ENCODE results near the gene ATF7. TPM values are rescaled to one million over a fixed set of nuclear protein-coding genes. Genes with fewer than 3 reads are reported as not detected.

ATF7 gene
- total RNA-seq, 2 experiments from 2014 or later, result 28.6 to 43.0 TPM

GRCh38 chr12:53591301-53592206 is 34.6 kb downstream of the ATF7 start:
- no peak for DNase-seq
- ChIA-PET CTCF (interaction anchor here (0.9 to 1.9 kb wide), 3 partner anchors 9 to 28 kb away, joined by 3 to 7 read pairs (median 4); no protein-coding TSS in a partner anchor), POLR2A (no interaction called here)
- no peaks in the 10 kb centered on the region for H3K27me3 Mint-ChIP-seq
- H3K4me1 Mint-ChIP-seq, result peaks cover 17% of the 10 kb centered on the region
- H3K9me3 Mint-ChIP-seq, result no peaks in the 10 kb centered on the region
- no peaks in the 10 kb centered on the region for H3K36me3 Mint-ChIP-seq (ENCODE audit: low read depth)
- no peak overlapping the region for H3K27ac Mint-ChIP-seq
- H3K4me3 Mint-ChIP-seq, result no peak overlapping the region

DNA sequence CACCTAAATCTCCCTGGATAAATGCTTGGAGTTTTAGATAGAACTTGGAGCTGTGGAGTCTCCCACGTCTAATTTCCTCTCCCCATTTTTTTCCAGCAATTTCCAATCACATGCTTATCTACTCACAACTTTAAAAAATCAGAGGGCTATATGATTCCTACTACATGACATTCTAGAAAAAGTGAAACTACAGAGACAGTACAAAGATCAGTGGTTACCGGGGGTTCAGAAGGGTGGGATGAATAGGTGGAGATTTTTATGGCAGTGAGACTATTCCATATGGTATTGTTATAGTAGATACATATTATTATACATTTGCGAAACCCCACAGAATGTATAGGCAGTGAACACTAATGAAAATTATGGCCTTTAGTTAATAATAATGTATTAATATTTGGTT is 35.5 kb downstream of the ATF7 start:
- ChIA-PET POLR2A (no interaction called here), CTCF (no interaction called here)
- Mint-ChIP-seq H3K27me3 (no peaks in the 10 kb centered on the region), H3K27ac (no peak overlapping the region), H3K36me3 (ENCODE audit: low read depth) (no peaks in the 10 kb centered on the region), H3K4me1 (peaks cover 25% of the 10 kb centered on the region), H3K4me3 (no peak overlapping the region), H3K9me3 (no peaks in the 10 kb centered on the region)
- DNase-seq, result no peak

DNA sequence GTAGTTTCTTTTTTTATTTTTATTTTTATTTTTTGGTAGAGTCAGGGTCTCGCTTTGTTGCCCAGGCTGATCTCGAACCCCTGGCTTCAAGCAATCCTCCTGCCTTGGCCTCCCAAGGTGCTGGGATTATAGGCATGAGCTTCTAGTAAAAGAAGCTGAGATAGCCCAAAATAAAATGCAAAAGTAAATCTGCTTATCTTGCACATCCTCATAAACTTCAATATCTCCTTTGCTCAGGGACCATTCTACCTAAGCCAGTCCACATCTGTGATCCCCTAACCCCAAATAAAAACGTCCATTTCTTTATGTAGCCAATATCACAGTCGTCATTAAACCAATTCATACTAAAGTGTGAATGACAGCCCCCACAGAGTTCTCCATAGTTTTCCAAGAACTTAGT is 36.3 kb downstream of the ATF7 start:
- Mint-ChIP-seq H3K27ac (no peak overlapping the region), H3K27me3 (no peaks in the 10 kb centered on the region), H3K36me3 (ENCODE audit: low read depth) (no peaks in the 10 kb centered on the region), H3K9me3 (no peaks in the 10 kb centered on the region), H3K4me3 (no peak overlapping the region), H3K4me1 (peaks cover 27% of the 10 kb centered on the region)
- ChIA-PET CTCF (no interaction called here), POLR2A (no interaction called here)
- no peak for DNase-seq

DNA sequence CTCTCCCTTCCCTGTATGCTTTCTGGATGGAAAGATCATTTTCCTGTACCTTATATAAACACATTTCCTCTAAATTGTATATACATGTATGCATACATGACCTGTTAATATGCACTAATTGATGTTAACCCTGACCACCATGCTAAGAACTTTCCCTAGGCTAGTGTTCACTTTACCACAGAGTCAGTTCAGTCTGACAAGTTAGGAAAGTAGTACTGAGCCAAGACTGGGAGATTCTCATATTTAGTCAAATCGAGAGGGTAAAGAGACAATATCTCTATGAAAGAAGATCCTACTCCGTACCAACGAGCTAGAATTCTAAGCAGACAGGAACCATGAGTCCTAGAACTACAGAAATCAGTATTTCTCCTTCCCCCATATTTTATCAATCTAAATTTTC is 36.8 kb downstream of the ATF7 start:
- no peak for DNase-seq
- Mint-ChIP-seq H3K4me3 (no peak overlapping the region), H3K27ac (peak overlapping the region; percentile 10), H3K36me3 (ENCODE audit: low read depth) (peaks cover 2% of the 10 kb centered on the region), H3K4me1 (peaks cover 27% of the 10 kb centered on the region), H3K27me3 (no peaks in the 10 kb centered on the region), H3K9me3 (no peaks in the 10 kb centered on the region)
- ChIA-PET CTCF (no interaction called here), POLR2A (no interaction called here)

DNA sequence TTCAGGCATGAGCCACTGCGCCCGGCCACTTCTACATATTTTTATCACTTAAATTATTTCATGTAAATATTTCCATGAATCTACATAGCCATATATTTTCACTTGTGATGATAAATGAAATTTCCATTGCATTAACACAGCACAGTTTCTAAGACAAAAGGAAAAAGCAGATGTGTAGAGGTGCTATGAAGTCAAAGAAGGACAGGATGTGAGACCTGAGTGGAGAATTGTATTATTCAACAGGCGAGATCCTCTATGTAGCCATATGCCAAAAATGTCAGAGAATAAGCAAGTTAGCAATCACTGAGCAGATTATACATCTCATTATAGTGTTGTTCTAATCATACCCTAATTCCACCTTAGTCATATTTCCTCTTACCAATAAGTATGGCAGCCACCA is 38.1 kb downstream of the ATF7 start:
- CTCF ChIA-PET, result interaction anchor here (0.9 to 1.1 kb wide), 2 partner anchors 9 to 28 kb away, joined by 3 read pairs; no protein-coding TSS in a partner anchor

DNA sequence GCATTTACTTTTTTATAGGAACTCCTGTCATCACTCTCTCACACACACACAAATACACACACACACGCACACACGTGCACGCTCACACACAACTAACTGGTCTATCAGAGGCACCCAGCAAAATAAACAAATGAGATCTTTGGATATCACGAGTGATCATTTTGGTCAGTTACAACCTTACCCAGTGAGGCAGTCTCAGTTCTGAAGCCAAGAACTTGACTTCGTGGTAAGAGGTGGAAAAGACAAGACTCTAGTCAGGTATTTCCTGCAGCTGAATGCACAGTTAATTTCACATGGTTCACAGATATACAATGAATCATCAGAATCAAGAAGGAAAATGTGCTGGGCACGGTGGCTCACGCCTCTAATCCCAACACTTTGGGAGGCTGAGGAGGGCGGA is 39.4 kb downstream of the ATF7 start:
- POLR2A ChIA-PET, result no interaction called here

More for the DNA sequence above, 38.1 kb downstream of the ATF7 start:
- no peak overlapping the region for H3K27ac Mint-ChIP-seq
- peaks cover 2% of the 10 kb centered on the region for H3K36me3 Mint-ChIP-seq (ENCODE audit: low read depth)
- H3K4me1 Mint-ChIP-seq, result peaks cover 27% of the 10 kb centered on the region
- POLR2A ChIA-PET, result no interaction called here
- no peaks in the 10 kb centered on the region for H3K9me3 Mint-ChIP-seq
- no peaks in the 10 kb centered on the region for H3K27me3 Mint-ChIP-seq
- no peak overlapping the region for H3K4me3 Mint-ChIP-seq
- no peak for DNase-seq

GRCh38 chr12:53585448-53586125 is 40.6 kb downstream of the ATF7 start:
- no peaks in the 10 kb centered on the region for H3K9me3 Mint-ChIP-seq
- ChIA-PET CTCF (interaction anchor here (1.0 to 1.3 kb wide), 2 partner anchors 27 to 42 kb away, joined by 3 read pairs; no protein-coding TSS in a partner anchor), POLR2A (interaction anchor here (0.6 kb wide), 1 partner anchor 592 kb away, joined by 7 read pairs; no protein-coding TSS in a partner anchor)
- H3K4me1 Mint-ChIP-seq, result peaks cover 24% of the 10 kb centered on the region
- no peak overlapping the region for H3K4me3 Mint-ChIP-seq
- H3K36me3 Mint-ChIP-seq (ENCODE audit: low read depth), result peaks cover 2% of the 10 kb centered on the region
- no peak overlapping the region for H3K27ac Mint-ChIP-seq
- no peak for DNase-seq
- no peaks in the 10 kb centered on the region for H3K27me3 Mint-ChIP-seq

More for the DNA sequence above, 39.4 kb downstream of the ATF7 start:
- Mint-ChIP-seq H3K4me3 (no peak overlapping the region), H3K27me3 (no peaks in the 10 kb centered on the region), H3K36me3 (ENCODE audit: low read depth) (peaks cover 2% of the 10 kb centered on the region), H3K9me3 (no peaks in the 10 kb centered on the region), H3K27ac (no peak overlapping the region), H3K4me1 (peaks cover 25% of the 10 kb centered on the region)
- DNase-seq, result no peak
- CTCF ChIA-PET, result interaction anchor here (0.6 to 1.0 kb wide), 2 partner anchors 26 to 79 kb away, joined by 3 read pairs; no protein-coding TSS in a partner anchor

GRCh38 chr12:53579545-53579955 is 46.6 kb downstream of the ATF7 start:
- POLR2A ChIA-PET, result no interaction called here
- H3K4me3 Mint-ChIP-seq, result no peak overlapping the region
- no peak for DNase-seq
- no peaks in the 10 kb centered on the region for H3K27me3 Mint-ChIP-seq
- CTCF ChIA-PET, result interaction anchor here (0.9 kb wide), 1 partner anchor 17 kb away, joined by 5 read pairs; no protein-coding TSS in a partner anchor
- H3K9me3 Mint-ChIP-seq, result no peaks in the 10 kb centered on the region
- H3K36me3 Mint-ChIP-seq (ENCODE audit: low read depth), result peaks cover 12% of the 10 kb centered on the region
- H3K27ac Mint-ChIP-seq, result no peak overlapping the region
- H3K4me1 Mint-ChIP-seq, result peaks cover 25% of the 10 kb centered on the region

DNA sequence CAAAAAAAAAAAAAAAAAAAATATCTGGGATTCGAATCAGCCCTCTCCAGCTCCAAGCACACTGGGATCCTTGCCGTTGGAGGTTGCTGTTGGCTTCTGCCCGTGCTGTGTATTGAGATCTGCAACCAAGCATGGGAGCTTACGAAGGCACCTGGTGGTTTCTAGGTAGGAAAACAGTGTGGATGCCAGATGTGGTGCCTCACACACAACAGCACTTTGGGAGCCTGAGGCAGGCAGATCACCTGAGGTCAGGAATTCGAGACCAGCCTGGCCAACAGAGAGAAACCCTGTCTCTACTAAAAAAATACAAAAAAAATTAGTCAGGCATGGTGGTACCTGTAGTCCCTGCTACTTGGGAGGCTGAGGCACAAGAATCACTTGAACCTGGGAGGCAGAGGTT is 47.4 kb downstream of the ATF7 start:
- Mint-ChIP-seq H3K4me1 (peaks cover 25% of the 10 kb centered on the region), H3K9me3 (no peaks in the 10 kb centered on the region), H3K27me3 (no peaks in the 10 kb centered on the region), H3K4me3 (no peak overlapping the region), H3K36me3 (ENCODE audit: low read depth) (peaks cover 14% of the 10 kb centered on the region), H3K27ac (no peak overlapping the region)
- CTCF ChIA-PET, result interaction anchor here (0.6 to 1.2 kb wide), 3 partner anchors 11 to 770 kb away, joined by 3 to 5 read pairs (median 4); no protein-coding TSS in a partner anchor
- POLR2A ChIA-PET, result interaction anchor here (0.6 kb wide), 1 partner anchor 576 kb away, joined by 3 read pairs; no protein-coding TSS in a partner anchor
- DNase-seq, result no peak

DNA sequence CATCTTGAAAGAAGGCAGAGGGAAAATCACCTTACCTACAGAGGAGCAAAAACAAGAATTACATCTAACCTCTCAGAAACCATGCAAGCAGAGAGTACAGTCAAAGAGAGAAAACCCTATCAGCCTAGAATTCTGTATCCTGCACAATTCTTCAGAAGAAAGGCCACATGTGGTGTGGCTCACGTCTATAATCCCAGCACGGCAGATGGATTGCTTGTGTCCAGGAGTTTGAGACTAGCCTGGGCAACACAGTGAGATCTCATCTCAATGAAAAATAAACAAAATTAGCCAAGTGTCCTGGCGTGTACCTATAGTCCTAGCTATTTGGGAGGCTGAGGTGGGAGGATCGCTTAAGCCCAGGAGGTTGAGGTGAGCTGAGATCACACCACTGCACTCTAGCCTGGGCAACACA is 48.2 kb downstream of the ATF7 start:
- POLR2A ChIA-PET, result no interaction called here
- Mint-ChIP-seq H3K4me1 (peaks cover 25% of the 10 kb centered on the region), H3K9me3 (no peaks in the 10 kb centered on the region), H3K27me3 (no peaks in the 10 kb centered on the region), H3K27ac (no peak overlapping the region), H3K36me3 (ENCODE audit: low read depth) (peaks cover 14% of the 10 kb centered on the region), H3K4me3 (no peak overlapping the region)
- DNase-seq, result no peak
- CTCF ChIA-PET, result interaction anchor here (1.2 kb wide), 1 partner anchor 11 kb away, joined by 4 read pairs; no protein-coding TSS in a partner anchor

DNA sequence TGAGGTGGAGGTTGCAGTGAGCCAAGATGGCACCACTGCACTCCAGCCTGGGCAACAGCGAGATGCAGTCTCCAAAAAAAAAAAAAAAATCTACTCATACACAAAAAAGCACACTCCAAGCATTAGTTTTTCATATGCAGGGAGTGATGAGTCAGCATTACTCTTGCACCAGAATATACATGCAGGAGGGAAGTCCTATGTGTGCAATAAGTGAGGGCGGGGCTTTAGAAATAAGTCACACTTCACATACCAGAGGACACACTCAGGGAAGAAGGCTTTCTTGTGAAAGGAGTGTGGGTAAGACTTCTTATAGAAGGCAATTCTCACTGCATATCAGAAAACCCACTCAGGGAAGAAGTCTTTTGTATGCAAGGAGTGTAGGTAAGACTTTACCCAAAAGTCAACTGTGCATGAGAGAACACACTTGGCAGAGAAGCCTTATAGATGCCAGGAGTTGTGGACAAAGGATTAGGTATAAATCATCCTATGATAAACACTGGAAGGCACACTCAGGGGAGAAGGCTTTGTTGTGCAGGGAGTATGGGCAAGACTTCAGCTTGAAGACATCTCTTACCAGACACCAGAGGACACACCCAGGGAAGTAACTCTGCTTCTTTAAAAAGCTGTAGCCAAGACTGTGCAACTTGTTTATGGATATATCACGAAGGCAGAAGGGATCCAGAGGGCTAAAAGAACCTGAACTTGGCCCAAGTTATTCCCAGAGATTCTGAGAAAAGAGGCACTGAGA is 50.5 kb downstream of the ATF7 start:
- no peak overlapping the region for H3K27ac Mint-ChIP-seq
- H3K4me3 Mint-ChIP-seq, result no peak overlapping the region
- H3K4me1 Mint-ChIP-seq, result peaks cover 43% of the 10 kb centered on the region
- H3K36me3 Mint-ChIP-seq (ENCODE audit: low read depth), result peaks cover 18% of the 10 kb centered on the region
- CTCF ChIA-PET, result interaction anchor here (0.8 to 1.7 kb wide), 2 partner anchors 27 to 53 kb away, joined by 3 to 5 read pairs; no protein-coding TSS in a partner anchor
- no peaks in the 10 kb centered on the region for H3K27me3 Mint-ChIP-seq
- no peaks in the 10 kb centered on the region for H3K9me3 Mint-ChIP-seq
- no peak for DNase-seq
- POLR2A ChIA-PET, result interaction anchor here (0.7 kb wide), 1 partner anchor 86 kb away, joined by 3 read pairs; no protein-coding TSS in a partner anchor

DNA sequence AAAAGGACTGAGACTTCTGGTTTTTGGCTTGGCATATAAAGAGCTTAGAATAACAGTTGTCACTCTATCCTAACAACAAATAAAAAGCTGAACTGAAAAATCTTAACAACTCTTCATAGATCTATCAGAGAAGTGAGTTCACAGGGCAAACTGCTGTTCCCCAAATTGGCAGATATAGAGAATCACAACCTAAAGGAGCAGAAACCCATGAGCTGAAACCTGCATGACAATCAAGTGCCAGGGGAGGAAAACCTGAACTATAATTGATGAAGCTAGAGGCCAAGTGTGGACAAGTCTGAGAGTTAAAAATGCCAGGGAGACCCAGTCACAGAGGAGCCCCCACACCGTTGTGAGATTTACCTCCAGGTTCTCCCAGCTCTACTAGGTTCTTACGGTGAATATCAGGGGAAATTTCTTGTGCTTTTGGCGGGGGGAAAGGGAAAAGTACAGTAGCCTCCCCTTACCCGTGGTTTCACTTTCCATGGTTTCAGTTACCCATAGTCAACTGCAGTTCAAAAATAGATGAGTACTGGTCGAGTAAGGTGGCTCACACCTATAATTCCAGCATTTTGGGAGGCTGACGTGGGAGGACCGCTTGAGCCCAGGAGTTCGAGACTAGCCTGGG is 53.9 kb downstream of the ATF7 start:
- Mint-ChIP-seq H3K36me3 (ENCODE audit: low read depth) (peaks cover 19% of the 10 kb centered on the region), H3K4me3 (no peak overlapping the region), H3K27me3 (no peaks in the 10 kb centered on the region), H3K9me3 (no peaks in the 10 kb centered on the region), H3K4me1 (peaks cover 49% of the 10 kb centered on the region), H3K27ac (peak overlapping the region; percentile 48)
- ChIA-PET CTCF (interaction anchor here (0.6 to 1.1 kb wide), 3 partner anchors 11 to 60 kb away, joined by 3 read pairs; no protein-coding TSS in a partner anchor), POLR2A (interaction anchor here (0.6 kb wide), 1 partner anchor 8 kb away, joined by 5 read pairs; no protein-coding TSS in a partner anchor)
- DNase-seq, result no peak
